ENCODE data around the gene ATP6V0A4. TPM values are rescaled to one million over a fixed set of nuclear protein-coding genes. Genes with fewer than 3 reads are reported as not detected.

Gene ATP6V0A4
- polyA plus RNA-seq, 1 of the 3 experiments (the other 2 are of a cell fraction) = not detected

DNA sequence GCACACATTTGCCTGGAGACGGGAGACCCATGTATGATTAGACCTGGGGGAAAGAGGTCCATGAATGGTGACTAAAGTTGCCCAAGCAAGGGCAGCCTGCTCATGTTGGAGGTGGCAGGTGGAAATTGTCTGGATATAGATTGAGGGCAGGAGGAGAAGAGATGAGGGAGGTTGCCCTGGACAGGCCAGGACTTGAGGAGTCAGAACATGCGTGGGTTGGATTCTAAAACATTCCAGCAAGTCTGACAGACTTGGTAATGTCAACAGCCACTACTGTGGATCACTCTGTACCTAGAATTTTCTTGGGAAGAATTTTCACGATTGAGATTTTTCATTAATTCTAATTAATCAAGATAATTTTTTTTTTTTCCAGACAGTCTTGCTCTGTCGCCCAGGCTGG, 77.7 kb downstream of the ATP6V0A4 start:
- no peak overlapping the region for H3K4me2 ChIP-seq
- H3K9ac ChIP-seq = no peak overlapping the region
- TF ChIP-seq ELF1 (IDR thresholded peaks at IDR 0.05) (no peak), GABPA (IDR thresholded peaks at IDR 0.05; ENCODE audit: low read depth) (no peak), FOSL2 (IDR thresholded peaks at IDR 0.05; ENCODE audit: borderline replicate concordance, low read depth) (no peak), TEAD4 (IDR thresholded peaks at IDR 0.05; ENCODE audit: borderline replicate concordance, insufficient read depth) (no peak), SMC3 (IDR thresholded peaks at IDR 0.05; ENCODE audit: low read depth, low read length) (no peak), RXRA (IDR thresholded peaks at IDR 0.05; ENCODE audit: borderline replicate concordance, low read depth) (no peak), TAF1 (IDR thresholded peaks at IDR 0.05; ENCODE audit: borderline replicate concordance, low read depth, low read length) (no peak), CHD2 (IDR thresholded peaks at IDR 0.05; ENCODE audit: low read length, partially characterized antibody) (no peak), MXI1 (IDR thresholded peaks at IDR 0.05; ENCODE audit: low read depth, low read length) (no peak), IRF3 (IDR thresholded peaks at IDR 0.05; ENCODE audit: low read depth, low read length) (no peak), RAD21 (IDR thresholded peaks at IDR 0.05; ENCODE audit: low read length) (no peak), MEF2A (IDR thresholded peaks at IDR 0.05; ENCODE audit: borderline replicate concordance, low read depth) (no peak)
- TF ChIP-seq, protein P1, sequence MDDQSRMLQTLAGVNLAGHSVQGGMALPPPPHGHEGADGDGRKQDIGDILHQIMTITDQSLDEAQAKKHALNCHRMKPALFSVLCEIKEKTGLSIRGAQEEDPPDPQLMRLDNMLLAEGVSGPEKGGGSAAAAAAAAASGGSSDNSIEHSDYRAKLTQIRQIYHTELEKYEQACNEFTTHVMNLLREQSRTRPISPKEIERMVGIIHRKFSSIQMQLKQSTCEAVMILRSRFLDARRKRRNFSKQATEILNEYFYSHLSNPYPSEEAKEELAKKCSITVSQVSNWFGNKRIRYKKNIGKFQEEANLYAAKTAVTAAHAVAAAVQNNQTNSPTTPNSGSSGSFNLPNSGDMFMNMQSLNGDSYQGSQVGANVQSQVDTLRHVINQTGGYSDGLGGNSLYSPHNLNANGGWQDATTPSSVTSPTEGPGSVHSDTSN (IDR thresholded peaks at IDR 0.05) = no peak
- TF ChIP-seq, protein P2, sequence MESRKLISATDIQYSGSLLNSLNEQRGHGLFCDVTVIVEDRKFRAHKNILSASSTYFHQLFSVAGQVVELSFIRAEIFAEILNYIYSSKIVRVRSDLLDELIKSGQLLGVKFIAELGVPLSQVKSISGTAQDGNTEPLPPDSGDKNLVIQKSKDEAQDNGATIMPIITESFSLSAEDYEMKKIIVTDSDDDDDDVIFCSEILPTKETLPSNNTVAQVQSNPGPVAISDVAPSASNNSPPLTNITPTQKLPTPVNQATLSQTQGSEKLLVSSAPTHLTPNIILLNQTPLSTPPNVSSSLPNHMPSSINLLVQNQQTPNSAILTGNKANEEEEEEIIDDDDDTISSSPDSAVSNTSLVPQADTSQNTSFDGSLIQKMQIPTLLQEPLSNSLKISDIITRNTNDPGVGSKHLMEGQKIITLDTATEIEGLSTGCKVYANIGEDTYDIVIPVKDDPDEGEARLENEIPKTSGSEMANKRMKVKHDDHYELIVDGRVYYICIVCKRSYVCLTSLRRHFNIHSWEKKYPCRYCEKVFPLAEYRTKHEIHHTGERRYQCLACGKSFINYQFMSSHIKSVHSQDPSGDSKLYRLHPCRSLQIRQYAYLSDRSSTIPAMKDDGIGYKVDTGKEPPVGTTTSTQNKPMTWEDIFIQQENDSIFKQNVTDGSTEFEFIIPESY (IDR thresholded peaks at IDR 0.05; ENCODE audit: borderline replicate concordance, low read depth) = no peak
- no peak for DNase-seq
- 37% methylated on average over 4 of the region's 4 CpGs for WGBS (ENCODE audit: low lambda C conversion rate)
- ChIA-PET POLR2A (no interaction called here), CTCF (interaction anchor here (0.6 kb wide), 2 partner anchors 11 to 164 kb away, joined by 3 read pairs; no protein-coding TSS in a partner anchor)
- no peaks in the 10 kb centered on the region for H3K9me3 ChIP-seq
- H3K27me3 ChIP-seq (ENCODE audit: insufficient read depth) = no peaks in the 10 kb centered on the region
- H4K20me1 ChIP-seq (ENCODE audit: insufficient read depth) = no peaks in the 10 kb centered on the region
- no peaks in the 10 kb centered on the region for H3K79me2 ChIP-seq (ENCODE audit: insufficient read depth)
- H3K4me1 ChIP-seq (ENCODE audit: control insufficient read depth in 1 of 2, insufficient read depth in 2 of 2, low read depth in 1 of 2, low read length in 1 of 2) = no peaks in the 10 kb centered on the region; a peak in 1 of 4 replicates
- H3K9me2 ChIP-seq = no peaks in the 10 kb centered on the region
- H3K27ac ChIP-seq (ENCODE audit: low read depth in 2 of 2, low read length in 1 of 2) = no peak overlapping the region
- H3K36me3 ChIP-seq (replicated peaks in 1 of 2; ENCODE audit: control insufficient read depth in 1 of 2, insufficient read depth in 2 of 2, low read length in 1 of 2) = no peaks in the 10 kb centered on the region
- no peak overlapping the region for H3K4me3 ChIP-seq (ENCODE audit: low read depth in 2 of 2, low read length in 1 of 2)
- no peaks in the 10 kb centered on the region for H3F3A ChIP-seq (replicated peaks; ENCODE audit: insufficient read depth)
- H2AFZ ChIP-seq (ENCODE audit: low read depth) = no peak overlapping the region

GRCh38 chr7:138716889-138717288, 81.1 kb downstream of the ATP6V0A4 start:
- no peak for TF ChIP-seq GABPA (IDR thresholded peaks at IDR 0.05; ENCODE audit: low read depth)
- TF ChIP-seq RCOR1 (IDR thresholded peaks at IDR 0.05; ENCODE audit: low read length) = no peak
- TF ChIP-seq TCF12 (IDR thresholded peaks at IDR 0.05) = no peak
- TF ChIP-seq IRF3 (IDR thresholded peaks at IDR 0.05; ENCODE audit: low read depth, low read length) = no peak
- ChIA-PET POLR2A (no interaction called here), CTCF (interaction anchor here (0.8 kb wide), 1 partner anchor 212 kb away, joined by 4 read pairs; no protein-coding TSS in a partner anchor)
- Histone ChIP-seq H3K4me2 (no peak overlapping the region), H3K9me3 (no peaks in the 10 kb centered on the region), H3K9ac (no peak overlapping the region), H3K36me3 (replicated peaks in 1 of 2; ENCODE audit: control insufficient read depth in 1 of 2, insufficient read depth in 2 of 2, low read length in 1 of 2) (no peaks in the 10 kb centered on the region), H3K4me1 (ENCODE audit: control insufficient read depth in 1 of 2, insufficient read depth in 2 of 2, low read depth in 1 of 2, low read length in 1 of 2) (no peaks in the 10 kb centered on the region; a peak in 1 of 4 replicates), H3F3A (replicated peaks; ENCODE audit: insufficient read depth) (no peaks in the 10 kb centered on the region), H3K9me2 (no peaks in the 10 kb centered on the region), H2AFZ (ENCODE audit: low read depth) (no peak overlapping the region), H3K27ac (ENCODE audit: low read depth in 2 of 2, low read length in 1 of 2) (no peak overlapping the region), H4K20me1 (ENCODE audit: insufficient read depth) (no peaks in the 10 kb centered on the region), H3K79me2 (ENCODE audit: insufficient read depth) (no peaks in the 10 kb centered on the region), H3K4me3 (ENCODE audit: low read depth in 2 of 2, low read length in 1 of 2) (no peak overlapping the region), H3K27me3 (ENCODE audit: insufficient read depth) (no peaks in the 10 kb centered on the region)
- DNase-seq = no peak
- 57% methylated on average over 7 of the region's 7 CpGs for WGBS (ENCODE audit: low lambda C conversion rate)
